T-helper 1 cell treated with Interleukin-12 subunit alpha and Interleukin-12 subunit beta and Interleukin-4 antibody, amounts not matched to agents 30 ng/mL and 1 ng/mL, for 36 hours (primary cell): ENCODE data around the gene ST3GAL4. TPM values are rescaled to one million over a fixed set of nuclear protein-coding genes. Genes with fewer than 3 reads are reported as not detected.

Source experiments
- intact Hi-C: fragments of 100-400 bp; cut with micrococcal nuclease; formaldehyde crosslinking; loops from one replicate; pipeline ENCODE4 v1.15.1; 2024
- total RNA-seq: library from RNA; stranded (reverse); gene quantifications from 2 replicates; pipeline ENCODE4 v1.2.3, GENCODE V29; 2022

ST3GAL4 gene
- total RNA-seq, 1 donor from 2014 or later, result 8.4 TPM

GRCh38 chr11:126328938-126329643 is 26.4 kb upstream of the ST3GAL4 start:
- intact Hi-C loops, result loop anchor here (2.0 kb wide), 1 partner anchor 54 kb away; no protein-coding TSS in a partner anchor

DNA sequence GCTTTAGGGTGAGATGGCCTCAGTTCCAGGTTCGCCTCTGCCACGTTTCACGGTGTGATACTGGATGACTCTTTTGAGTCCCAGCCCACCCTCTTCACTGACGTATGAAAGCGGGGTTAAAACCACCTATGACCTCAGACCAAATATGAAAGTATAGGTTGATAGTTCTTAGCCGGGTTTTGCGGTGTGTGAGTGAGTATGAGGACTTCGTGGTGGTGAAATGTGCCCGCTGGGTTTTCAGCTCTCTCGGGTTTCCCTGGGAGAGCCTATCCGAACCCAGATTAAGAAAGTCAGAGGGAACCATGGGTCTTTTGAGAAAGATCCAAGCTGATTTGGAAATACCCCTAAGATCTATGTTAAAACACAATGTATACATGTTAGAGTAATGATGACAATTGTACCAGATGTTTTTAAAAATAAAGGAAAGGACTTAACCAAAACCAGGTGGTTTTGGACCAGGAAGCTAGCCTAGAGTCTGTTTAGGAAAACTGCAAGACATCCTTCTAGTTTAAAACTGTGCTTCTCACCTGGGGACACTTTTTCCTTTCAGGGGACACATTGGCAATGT is 25.8 kb upstream of the ST3GAL4 start:
- intact Hi-C loops, result loop anchor here (2.0 to 10.0 kb wide), 2 partner anchors 55 to 495 kb away; no protein-coding TSS in a partner anchor

GRCh38 chr11:126331286-126331685 is 24.2 kb upstream of the ST3GAL4 start:
- intact Hi-C loops, result loop anchor here (10.0 kb wide), 1 partner anchor 494 kb away; no protein-coding TSS in a partner anchor

DNA sequence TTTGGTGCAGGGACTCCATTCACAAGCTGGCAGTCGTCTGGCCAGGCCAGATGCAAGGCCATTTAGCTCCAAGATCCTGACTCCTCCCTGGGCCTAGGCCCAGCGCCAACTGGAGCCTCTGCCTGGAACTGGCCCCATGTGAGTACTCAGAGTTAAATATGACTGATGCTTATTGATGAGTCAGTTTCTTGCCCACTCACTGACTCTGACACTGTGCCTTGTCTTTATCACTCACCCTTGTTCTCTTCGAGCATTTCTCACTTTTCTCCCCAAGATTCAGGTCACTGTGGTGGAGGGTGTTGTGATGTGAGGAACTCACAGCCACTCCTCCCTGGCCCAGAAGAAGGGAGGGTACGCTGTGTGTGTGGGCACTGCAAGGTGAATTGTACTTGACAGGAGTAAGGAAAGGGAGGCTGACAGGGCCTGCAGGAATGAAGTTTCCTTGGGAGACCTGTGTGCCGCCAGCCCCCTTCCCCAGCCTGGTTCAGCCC is 23.2 kb upstream of the ST3GAL4 start:
- intact Hi-C loops, result loop anchor here (10.0 kb wide), 1 partner anchor 493 kb away; no protein-coding TSS in a partner anchor

- intact Hi-C loops, result loop anchor here (10.0 kb wide), 1 partner anchor 492 kb away; no protein-coding TSS in a partner anchor
These were observed 22.3 kb upstream of the ST3GAL4 start for GRCh38 chr11:126333142-126333541.

DNA sequence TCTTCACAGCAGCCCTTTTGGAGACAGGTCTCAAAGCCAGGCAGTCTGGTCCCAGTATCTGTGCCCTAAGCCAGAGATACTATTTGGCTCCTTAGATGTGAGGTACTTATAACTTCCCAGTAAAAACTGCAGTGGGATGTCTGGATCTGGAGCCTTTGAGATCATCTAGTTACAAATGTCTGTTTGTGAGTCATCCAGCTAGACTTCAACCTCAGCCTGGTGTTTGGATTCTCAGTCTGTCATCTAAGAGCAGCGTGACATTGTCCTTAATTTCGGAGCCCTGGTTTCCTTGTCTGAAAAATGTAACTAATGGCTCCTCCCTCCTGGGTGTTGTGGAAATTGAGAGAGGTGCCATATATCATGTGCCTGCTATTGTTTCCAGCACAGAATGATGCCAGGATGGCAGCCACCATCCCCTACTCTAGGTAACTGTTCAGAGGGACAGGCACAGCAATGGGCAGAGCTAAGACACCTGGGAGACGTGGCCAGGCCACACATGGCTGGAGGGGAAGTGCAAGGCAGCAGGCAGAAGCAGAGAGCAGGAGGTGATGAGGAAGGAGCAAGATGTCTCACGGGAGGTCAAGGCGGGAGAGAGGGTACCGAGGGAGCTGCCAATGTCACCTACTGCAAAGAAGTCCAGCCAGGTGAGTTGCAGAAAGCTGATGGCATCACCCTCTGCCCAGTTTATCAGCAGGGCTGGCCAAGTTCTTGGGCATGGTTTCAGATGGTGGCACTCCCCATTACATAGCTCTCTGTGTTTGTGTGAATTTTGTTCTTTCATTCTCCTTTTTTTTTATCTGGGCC is 20.6 kb upstream of the ST3GAL4 start:
- intact Hi-C loops, result loop anchor here (10.0 kb wide), 1 partner anchor 490 kb away; no protein-coding TSS in a partner anchor

GRCh38 chr11:126335463-126335760 is 20.1 kb upstream of the ST3GAL4 start:
- intact Hi-C loops, result loop anchor here (10.0 kb wide), 1 partner anchor 489 kb away; no protein-coding TSS in a partner anchor

DNA sequence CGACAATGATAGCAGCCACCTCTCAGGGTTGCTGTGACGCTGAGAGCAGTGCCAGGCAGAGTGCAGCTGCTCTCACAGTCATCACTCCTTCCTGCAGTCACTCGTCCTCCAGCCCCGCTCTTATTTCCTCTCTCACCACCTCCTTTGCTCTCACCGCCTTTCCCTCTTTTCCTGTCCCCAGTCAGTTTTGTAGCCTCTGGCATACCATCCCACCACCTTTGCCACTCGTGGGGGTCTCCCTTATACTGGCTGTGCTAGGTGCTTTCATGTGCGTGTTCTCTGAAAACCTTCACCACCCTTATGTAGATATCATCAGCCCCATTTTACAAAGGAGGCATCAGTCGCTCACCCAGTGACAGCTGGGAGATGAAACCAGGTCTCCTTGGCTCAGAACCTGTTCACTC is 19.3 kb upstream of the ST3GAL4 start:
- intact Hi-C loops, result loop anchor here (10.0 kb wide), 1 partner anchor 489 kb away; no protein-coding TSS in a partner anchor

DNA sequence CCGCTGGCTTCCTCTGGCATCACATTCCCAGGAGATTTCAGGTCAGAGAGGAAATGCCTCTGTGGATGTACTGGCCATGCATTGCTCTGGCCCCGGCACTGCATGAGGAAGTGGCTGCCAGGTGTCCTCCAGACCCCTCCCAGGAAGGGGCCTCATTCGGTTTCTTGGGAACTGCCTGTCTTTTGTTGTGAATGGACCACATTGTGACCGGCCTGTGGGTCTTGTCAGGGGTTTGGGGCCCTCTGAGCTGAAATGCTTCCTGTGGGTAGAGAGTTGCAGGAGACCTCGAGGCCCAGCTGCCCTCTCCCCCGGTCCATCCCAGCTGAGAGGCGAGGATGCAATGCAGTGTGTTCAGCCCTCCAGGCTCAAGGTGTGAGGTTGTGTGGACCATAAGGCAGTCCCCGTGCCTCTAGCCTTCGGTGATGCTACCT is 18.8 kb upstream of the ST3GAL4 start:
- intact Hi-C loops, result loop anchor here (10.0 kb wide), 1 partner anchor 488 kb away; no protein-coding TSS in a partner anchor

DNA sequence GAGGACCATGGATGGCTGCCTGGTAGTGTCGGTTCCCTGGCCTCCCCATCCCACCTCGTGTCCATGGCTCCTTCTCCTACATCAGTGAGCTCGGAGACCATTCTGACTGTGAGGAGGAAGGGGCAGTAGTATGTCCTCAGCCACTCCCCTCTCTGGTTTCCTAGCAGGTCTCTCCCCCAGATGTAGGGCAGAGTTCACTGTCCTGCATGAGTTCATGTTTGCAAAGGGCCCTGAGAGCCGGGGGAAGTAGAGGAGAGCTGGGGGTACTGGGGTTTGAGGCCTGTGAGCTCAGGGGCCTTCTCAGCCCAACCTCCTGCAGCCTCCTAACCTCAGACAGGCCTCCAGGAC is 18.4 kb upstream of the ST3GAL4 start:
- intact Hi-C loops, result loop anchor here (10.0 kb wide), 1 partner anchor 488 kb away; no protein-coding TSS in a partner anchor

DNA sequence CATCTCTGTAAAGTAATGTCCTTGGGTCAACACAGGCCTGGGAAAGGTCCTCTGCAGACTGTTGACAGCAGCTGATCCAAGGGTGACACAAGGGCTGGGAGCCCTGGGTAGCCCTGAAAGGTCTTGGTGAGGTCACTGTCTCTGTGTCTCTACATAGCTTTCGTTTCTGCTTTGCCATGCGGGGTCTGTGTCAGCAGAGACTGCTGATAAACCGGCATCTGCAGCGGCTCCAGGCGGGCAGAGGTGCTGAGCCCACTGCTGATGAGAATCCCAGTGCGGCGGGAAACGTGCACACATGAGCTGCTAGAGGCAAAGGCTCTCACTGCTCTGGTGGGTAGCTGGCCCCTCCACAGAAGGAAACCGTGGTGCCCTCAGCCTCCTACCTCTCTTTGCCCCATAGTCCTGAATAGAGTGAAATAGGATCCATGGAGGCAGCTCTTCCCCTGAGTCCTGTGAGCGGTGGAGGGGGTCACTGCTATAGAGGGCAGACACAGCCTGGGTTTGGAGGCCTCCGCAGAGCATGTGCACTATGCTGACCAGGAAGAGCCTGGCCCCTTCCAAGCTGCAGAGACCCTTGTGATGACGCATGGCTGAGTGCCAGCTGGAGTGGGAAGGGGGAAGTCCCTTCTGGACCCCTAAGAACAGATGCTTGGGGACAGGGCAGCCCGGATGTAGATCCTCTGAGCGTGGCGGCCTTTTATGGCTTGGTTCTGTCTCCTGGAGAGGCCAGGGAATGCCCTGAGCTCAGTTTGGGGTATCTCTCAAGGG is 17.8 kb upstream of the ST3GAL4 start:
- intact Hi-C loops, result loop anchor here (10.0 kb wide), 1 partner anchor 487 kb away; no protein-coding TSS in a partner anchor

DNA sequence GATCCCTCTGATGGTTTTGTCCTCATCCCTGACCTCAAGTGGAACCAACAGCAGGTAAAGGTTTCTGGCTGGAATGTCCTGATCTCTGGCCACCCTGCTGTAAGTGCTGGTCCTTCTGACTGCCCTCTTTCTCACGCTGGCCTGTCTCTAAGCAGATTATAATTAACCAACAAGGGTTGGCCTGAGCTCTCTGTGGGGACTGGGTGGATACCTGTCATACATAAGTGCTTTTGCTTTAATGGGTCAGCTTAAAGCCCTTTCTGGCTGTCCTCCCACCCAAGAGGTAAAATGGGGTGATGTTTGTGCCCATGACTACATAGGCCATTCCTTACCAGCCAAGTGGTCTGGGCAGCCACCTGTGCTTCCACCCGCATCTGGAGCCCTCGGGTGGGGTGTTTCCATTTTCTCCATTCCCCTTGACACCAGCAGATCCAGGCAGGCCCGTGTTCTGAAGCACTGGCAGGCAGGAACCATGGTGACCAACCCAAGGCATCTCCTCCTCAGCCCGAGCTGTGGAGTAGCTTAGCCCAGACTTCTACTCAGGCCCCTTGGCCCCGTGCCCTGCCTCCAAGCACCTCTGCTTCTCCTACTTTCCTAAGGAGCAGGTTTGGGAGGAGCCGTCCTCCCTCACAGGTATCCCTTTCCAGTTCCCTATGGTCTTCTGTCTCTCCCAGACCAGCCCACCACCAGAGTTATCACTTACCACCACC is 17.0 kb upstream of the ST3GAL4 start:
- intact Hi-C loops, result loop anchor here (10.0 kb wide), 1 partner anchor 486 kb away; no protein-coding TSS in a partner anchor

- intact Hi-C loops, result loop anchor here (10.0 kb wide), 1 partner anchor 486 kb away; no protein-coding TSS in a partner anchor
These were observed 16.2 kb upstream of the ST3GAL4 start for GRCh38 chr11:126339073-126339862.

DNA sequence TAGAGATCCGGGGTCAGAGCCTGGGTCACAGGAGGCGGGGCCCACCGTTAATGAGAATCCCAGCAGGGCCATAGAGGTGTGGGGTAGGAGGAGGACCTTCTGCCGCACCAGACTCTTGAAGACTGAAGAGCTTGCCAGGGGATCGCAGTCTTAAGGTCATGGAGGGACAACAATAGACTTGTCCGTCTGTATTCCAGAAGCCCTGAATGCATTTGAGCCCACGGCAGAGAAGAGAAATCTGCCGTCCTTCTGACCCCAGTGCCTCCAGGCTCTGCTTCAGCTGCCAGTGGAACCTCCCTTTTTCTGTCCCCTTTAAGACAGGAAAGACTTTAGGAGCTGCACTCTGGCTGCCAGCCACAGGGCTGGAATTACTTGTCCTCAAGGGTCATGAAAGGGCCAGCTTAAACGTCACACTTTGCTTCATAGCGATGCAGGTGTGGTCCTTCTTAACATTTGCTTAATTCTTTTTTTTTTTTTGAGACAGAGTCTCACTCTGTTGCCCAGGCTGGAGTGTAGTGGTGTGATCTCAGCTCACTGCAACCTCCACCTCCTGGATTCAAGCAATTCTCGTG is 15.5 kb upstream of the ST3GAL4 start:
- intact Hi-C loops, result loop anchor here (10.0 kb wide), 1 partner anchor 485 kb away; no protein-coding TSS in a partner anchor

- intact Hi-C loops, result no loop called here
These were observed 14.4 kb upstream of the ST3GAL4 start for GRCh38 chr11:126340960-126341606.

DNA sequence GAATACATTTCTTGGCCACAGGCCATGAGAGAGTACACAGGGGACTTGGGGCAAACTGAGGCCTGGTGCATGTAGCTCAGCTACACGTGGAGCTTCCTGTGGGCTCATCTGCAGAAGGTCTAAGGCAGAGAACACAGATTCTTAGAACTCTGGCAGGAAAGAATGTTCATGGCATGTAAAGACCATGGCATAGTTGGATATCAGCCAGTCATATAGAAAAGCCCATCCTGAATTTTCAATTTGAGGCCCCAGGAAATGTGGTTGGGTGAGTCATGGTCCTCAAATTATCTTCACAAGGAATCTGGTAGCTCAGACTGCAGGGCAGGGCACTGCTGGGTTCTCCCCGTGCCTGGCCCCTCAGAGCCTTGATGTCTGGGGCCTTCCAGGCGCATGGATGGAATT is 13.7 kb upstream of the ST3GAL4 start:
- intact Hi-C loops, result no loop called here

DNA sequence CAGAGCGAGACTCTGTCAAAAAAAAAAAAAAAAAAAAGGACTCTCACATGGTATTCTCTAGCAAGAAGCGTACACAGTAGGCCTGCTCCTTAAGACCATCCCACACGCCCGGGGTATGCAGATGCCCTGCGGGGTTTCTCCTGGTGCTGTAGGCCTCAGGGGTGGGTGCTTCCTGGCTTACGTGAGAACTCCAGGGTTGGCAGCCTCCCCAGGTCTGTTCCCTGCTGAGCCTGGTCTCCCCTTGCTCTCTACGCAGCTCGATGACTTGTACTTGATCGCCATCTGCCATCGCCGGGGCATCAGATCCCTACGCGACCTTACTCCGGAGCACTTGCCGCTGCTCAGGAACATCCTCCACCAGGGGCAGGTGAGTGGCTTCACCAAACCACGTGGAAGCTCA is 12.4 kb upstream of the ST3GAL4 start:
- intact Hi-C loops, result no loop called here
